GM18508 (cell line): ENCODE data around the gene CYFIP2.
"Not testable (repeated sequence)": the region's sequence is repeated elsewhere in the genome, so short reads cannot be mapped to it uniquely, and the experiment has no call there.

Experiments used
- ATAC-seq: cut with Tn5 transposase; IDR thresholded peaks from one replicate; pipeline ENCODE4 v1.9.1; 2021; ENCODE audit warnings: moderate number of reproducible peaks; ENCODE audit not compliant: insufficient read depth, unreplicated experiment

The CYFIP2 gene

GRCh38 chr5:157382996-157383800 is 117.3 kb downstream of the CYFIP2 start:
- no peak for ATAC-seq

DNA sequence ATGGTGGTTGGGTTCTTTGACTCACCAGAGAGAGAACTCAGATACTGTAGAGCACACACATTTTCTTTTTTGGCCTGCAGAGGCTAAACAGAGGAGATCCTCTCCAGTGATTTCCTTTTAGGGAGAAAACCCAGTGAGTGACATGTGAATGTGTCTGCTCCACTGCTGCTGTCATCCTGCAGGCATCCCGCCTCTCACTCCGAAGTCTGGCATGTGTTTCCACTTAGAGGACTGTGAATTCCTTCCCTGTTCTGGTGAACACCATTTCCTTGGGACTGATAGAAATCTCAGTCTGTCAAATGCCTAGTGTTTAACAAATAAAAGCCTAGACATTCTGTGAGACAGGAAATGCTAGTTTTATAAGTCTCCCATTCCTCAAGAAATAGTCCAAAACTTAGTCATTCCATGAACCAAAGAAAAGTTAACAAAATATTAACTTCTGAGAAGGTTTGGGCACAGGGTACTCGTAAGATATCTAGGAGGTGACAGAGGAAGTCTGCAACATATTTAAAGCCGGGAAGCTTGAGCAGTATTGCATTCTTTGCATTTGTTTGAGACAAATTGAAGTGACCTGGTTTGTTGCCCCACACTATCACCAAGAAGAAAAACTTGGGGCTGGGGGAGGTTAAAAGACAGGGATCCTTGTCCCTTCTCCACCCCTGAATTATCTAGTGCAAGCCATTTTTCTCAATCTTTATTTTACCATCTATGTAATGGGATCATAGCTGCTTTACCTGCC is 119.2 kb downstream of the CYFIP2 start:
- no peak for ATAC-seq

DNA sequence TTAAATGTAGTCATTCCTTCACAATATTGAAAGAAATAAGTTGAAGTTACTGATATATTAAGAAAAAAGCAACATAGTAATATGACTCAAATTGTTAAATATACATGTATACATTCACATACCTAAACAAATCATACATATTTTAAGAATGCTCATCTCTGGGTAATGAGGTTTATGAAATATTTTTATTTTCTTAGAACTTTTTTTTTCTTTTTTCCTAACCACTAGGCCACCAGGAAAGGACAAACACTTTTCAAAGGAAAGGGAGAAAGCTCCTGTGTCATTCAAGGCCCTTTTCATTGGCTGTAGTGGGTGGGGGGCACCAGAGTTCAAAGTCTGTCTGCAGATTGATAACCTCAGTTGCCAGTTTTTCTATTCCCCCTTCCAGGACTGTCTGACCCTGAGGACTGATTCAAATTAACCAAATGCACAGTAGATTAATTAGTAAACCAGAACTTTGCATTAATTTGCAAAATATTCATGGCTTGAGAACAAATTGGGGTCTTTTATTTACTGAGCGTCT is 121.2 kb downstream of the CYFIP2 start:
- no peak for ATAC-seq

DNA sequence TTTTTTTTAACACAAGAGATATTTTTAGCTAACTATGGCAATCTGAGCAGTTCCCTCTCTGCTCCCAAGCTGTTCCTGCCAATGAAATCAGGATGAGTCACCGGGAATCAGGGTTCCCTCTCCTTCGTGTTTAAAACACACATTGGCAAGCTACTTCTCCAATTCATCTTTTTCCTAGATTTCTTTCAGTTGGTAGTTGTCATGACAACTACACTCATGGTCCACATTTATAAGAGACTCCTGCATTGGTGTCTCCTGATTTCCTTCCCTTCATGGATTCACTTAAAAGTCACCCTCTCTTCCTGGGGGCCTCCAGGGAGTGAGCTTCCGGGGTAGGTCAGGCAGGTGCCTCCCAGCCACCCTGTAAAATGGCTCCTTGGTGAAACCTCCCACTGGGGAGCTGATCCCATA is 121.8 kb downstream of the CYFIP2 start:
- no peak for ATAC-seq

- no peak for ATAC-seq
Measured at GRCh38 chr5:157388111-157388710, 122.3 kb downstream of the CYFIP2 start.

- no peak for ATAC-seq
Measured at GRCh38 chr5:157389103-157389502, 123.2 kb downstream of the CYFIP2 start.

DNA sequence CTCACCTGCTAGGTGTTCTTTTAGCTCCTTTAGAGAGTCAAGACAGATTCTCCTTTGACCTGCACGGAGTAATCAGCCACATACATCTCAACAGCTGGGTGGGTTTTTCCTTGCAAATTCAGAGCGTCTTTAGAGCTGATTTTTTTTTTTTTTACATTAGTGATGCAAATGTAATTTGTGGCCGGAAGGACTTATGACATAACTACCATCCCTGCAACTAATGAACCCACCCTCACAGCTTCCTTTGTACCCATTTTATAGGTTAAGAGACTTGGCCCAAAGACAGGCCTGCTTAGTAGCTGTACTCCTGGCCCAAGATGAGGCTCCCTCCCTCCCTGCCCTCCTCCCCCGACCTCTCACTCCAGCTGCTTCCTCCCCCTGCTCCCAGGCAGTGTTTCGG is 124.2 kb downstream of the CYFIP2 start:
- no peak for ATAC-seq

DNA sequence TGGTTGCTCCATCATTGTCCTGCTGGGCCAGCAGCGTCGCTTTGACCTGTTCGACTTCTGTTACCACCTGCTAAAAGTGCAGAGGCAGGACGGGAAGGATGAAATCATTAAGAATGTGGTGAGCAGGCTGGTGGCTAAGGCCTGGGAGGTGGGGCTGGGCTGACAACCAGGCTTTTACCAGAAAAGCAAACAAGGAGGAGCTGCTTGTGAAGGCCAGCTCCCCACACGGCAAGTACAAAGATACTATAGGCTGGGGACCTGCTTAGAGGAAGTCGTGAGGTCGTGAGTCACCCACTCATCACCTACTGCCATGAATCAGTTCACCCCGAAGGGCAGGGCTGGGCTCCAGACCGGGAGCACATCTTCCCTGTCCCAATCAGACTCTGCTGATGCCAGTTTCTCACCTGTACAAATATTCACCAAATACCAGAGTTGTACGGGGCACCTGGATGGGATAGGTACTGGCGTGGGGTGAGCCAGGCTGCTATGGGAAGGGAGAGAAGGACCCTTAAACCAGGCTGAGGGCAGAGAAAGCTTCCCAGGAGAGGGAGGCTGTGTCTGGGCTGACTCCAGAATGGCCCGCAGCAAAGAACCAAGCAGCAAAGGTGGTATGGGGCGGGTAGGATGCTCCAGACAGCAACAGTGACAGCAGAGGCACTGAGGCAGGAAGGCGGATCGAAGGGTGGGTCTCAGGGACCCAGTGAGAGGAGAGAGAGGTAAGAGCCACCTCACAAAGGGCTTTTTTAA is 124.8 kb downstream of the CYFIP2 start:
- no peak for ATAC-seq

DNA sequence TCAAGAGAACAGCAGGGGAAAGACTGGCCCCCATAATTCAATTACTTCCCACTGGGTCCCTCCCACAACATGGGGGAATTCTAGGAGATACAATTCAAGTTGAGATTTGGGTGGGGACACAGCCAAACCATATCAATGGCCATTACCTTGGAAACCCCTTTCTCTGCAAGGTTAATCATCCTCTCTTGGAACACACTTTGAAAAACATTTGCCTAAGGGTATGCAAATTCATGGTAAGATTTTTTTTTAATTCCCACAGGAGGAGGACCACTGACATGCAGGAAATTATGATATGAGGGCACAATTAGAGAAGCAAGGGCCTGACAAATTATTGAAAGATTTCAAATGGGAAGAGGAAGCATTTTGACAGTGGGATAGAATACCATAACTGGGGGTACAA is 132.4 kb downstream of the CYFIP2 start:
- ATAC-seq, result no peak

DNA sequence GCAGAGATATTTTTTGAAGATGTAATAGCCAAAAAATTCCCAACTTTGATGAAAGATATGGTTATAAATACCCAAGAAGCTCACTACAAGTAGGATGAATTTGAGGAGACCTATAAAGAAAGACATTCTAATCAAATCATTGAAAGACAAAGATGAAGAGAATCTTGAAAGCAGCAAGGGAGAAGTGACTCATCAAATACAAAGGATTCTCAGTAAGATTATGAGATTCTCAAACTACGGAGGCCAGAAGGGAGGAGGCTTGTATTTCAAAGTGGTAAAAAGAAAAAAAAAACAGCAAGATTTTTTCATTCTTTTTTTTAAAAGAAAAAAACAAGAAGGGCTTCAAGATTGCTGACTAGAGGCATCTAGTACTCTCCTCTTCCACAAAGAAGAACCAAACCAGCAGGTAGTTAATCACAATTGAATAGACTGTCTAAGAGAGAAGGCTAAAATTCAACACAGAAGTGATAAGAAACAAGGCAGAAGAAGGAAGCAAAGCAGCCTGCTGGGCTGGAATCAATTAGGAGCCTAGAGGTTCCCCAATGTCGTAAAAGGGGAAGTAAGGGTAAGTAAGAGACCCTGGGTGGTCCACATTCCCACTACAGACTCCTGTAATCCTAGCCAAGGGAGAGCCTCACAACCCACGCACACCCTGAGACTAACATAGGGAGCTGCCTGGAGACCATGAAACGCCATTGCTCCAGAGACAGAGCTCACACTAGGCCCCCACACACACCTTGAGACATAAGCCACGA is 135.0 kb downstream of the CYFIP2 start:
- ATAC-seq, result no peak

- ATAC-seq, result no peak
Measured at GRCh38 chr5:157415838-157416237, 149.9 kb downstream of the CYFIP2 start.

- not testable (repeated sequence) for ATAC-seq
Measured at GRCh38 chr5:157419521-157419920, 153.6 kb downstream of the CYFIP2 start.

DNA sequence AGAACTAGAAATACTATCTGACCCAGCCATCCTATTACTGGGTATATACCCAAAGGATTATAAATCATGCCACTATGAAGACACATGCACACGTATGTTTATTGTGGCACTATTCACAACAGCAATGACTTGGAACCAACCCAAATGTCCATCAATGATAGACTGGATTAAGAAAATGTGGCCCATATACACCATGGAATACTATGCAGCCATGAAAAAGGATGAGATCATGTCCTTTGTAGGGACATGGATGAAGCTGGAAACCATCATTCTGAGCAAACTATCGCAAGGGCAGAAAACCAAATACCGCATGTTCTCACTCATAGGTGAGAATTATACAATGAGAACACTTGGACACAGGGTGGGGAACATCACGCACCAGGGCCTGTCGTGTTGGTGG is 164.0 kb downstream of the CYFIP2 start:
- not testable (repeated sequence) for ATAC-seq

- no peak for ATAC-seq
Measured at GRCh38 chr5:157431544-157432200, 165.7 kb downstream of the CYFIP2 start.

DNA sequence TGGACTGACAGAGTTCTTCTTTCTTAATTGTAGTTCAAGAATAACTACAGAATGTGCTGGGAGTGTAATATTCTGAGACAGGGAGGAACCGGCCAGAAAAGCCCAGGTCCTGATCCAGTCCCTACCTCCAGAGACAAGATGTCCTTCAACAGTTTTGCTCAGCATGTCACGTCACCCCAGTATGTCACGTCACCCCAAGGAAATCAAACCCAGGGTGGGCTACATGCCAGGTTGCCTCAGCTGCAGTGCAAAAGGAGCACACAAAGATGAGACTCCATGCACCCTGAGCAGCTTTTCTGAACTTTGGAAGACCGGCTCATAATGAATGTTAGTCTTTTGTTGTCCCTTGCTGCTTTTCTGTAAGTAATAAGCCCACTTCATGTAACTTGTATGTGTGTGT is 168.2 kb downstream of the CYFIP2 start:
- ATAC-seq, result no peak

- no peak for ATAC-seq
Measured at GRCh38 chr5:157443041-157443549, 177.2 kb downstream of the CYFIP2 start.

GRCh38 chr5:157444224-157444623 is 178.3 kb downstream of the CYFIP2 start:
- no peak for ATAC-seq
